Karpas-422 (cell line): Measurements from ENCODE around the gene TMEM200B. TPM values are rescaled to one million over a fixed set of nuclear protein-coding genes. Genes with fewer than 3 reads are reported as not detected.
"Not testable (repeated sequence)": the region's sequence is repeated elsewhere in the genome, so short reads cannot be mapped to it uniquely, and the experiment has no call there.

ENCODE experiments used
- DNase-seq: peaks from one replicate; pipeline ENCODE4 v3.0.0-alpha.2; 2015
- H2AFZ ChIP-seq: fragments of 200-600 bp; sonication (generic); 2 replicates; pipeline ENCODE4 v1.6.1; 2014; ENCODE audit warnings: antibody characterized with exemption, low read length, mixed read lengths
- H3K27ac ChIP-seq: fragments of 200-600 bp; sonication (generic); 2 replicates; pipeline ENCODE4 v1.5.1; 2014; ENCODE audit warnings: mild to moderate bottlenecking, low read length, moderate library complexity
- H3K27me3 ChIP-seq: fragments of 200-600 bp; sonication (generic); 2 replicates; pipeline ENCODE4 v1.6.1; 2014; ENCODE audit warnings: low read length, mixed read lengths
- H3K36me3 ChIP-seq: fragments of 200-600 bp; sonication (generic); 2 replicates; pipeline ENCODE4 v1.6.1; 2014; ENCODE audit warnings: low read length, mixed read lengths; ENCODE audit not compliant: insufficient read depth
- H3K4me1 ChIP-seq: fragments of 200-600 bp; sonication (generic); 2 replicates; pipeline ENCODE4 v1.6.1; 2014; ENCODE audit warnings: mild to moderate bottlenecking, low read length, mixed read lengths
- H3K4me2 ChIP-seq: fragments of 200-600 bp; sonication (generic); 2 replicates; pipeline ENCODE4 v1.6.1; 2014; ENCODE audit warnings: low read length, low read depth, mild to moderate bottlenecking; ENCODE audit not compliant: poor library complexity, severe bottlenecking
- H3K4me3 ChIP-seq: fragments of 200-600 bp; sonication (generic); 2 replicates; pipeline ENCODE4 v1.5.1; 2014; ENCODE audit warnings: mild to moderate bottlenecking, antibody characterized with exemption, low read length, mixed read lengths
- H3K79me2 ChIP-seq: fragments of 200-600 bp; sonication (generic); 2 replicates; pipeline ENCODE4 v1.6.1; 2014; ENCODE audit warnings: mild to moderate bottlenecking, low read length, mixed read lengths
- H3K9ac ChIP-seq: fragments of 200-600 bp; sonication (generic); 2 replicates; pipeline ENCODE4 v1.6.0; 2014; ENCODE audit warnings: low read length
- H3K9me2 ChIP-seq: fragments of 200-600 bp; sonication (generic), shearing (Covaris generic); replicated peaks from 2 replicates; pipeline ENCODE4 v1.6.0; 2014; ENCODE audit warnings: mild to moderate bottlenecking, low read length, moderate library complexity; ENCODE audit not compliant: insufficient read depth
- H3K9me3 ChIP-seq: fragments of 300-700, 200-600 bp; sonication (generic); 2 replicates; pipeline ENCODE4 v1.6.1; 2014; ENCODE audit warnings: low read length, mixed read lengths
- H4K20me1 ChIP-seq: fragments of 200-600 bp; sonication (generic); 2 replicates; pipeline ENCODE4 v1.6.1; 2014; ENCODE audit warnings: mild to moderate bottlenecking, antibody characterized with exemption, low read length, low read depth; ENCODE audit not compliant: insufficient read depth
- total RNA-seq: library from RNA; depleted of rRNA; stranded (reverse); fragments of >200 nt; shearing (Covaris generic); gene quantifications from 2 replicates; pipeline ENCODE4 v1.2.3, GENCODE V29; 2014; ENCODE audit warnings: low replicate concordance

TMEM200B gene
- total RNA-seq, 1 experiment from 2014 or later = not detected

DNA sequence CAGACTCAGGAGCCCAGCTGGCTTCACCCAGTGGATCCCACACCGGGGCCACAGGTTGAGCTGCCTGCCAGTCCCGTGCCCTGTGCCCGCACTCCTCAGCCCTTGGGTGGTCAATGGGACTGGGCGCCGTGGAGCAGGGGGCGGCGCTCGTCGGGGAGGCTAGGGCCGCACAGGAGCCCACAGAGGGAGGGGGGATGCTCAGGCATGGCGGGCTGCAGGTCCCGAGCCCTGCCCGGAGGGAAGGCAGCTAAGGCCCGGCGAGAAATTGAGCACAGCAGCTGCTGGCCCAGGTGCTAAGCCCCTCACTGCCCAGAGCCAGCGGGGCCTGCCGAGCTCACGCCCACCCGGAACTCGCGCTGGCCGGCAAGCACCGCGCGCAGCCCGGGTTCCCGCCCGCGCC lies 7.4 kb upstream of the TMEM200B start:
- H3K4me2 ChIP-seq, H3K9me3 ChIP-seq, DNase-seq, H3K4me1 ChIP-seq, H3K27ac ChIP-seq, H2AFZ ChIP-seq, H3K36me3 ChIP-seq, H3K9me2 ChIP-seq, H3K4me3 ChIP-seq, H3K9ac ChIP-seq, H3K27me3 ChIP-seq, H3K79me2 ChIP-seq, H4K20me1 ChIP-seq: not testable (repeated sequence)

DNA sequence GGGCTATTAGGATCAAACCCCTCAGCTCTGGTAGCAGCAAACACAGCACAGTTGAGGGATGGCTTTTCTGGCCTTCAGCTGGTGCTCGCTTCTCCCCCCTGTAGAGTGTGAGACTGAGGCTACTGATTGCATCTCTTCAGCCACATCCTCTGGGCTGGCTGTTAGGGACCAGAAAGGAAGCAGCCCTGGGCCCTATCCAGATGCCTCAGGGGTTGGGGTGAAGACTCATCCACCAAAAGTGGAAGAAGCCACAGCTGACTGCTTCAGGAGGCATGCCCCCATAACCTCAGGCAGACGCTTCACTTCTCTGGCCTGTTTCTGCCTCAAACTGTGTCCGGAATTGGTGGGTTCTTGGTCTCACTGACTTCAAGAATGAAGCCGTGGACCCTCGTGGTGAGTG lies 6.2 kb upstream of the TMEM200B start:
- Histone ChIP-seq H3K79me2 (no peaks in the 10 kb centered on the region), H4K20me1 (no peaks in the 10 kb centered on the region), H3K4me1 (peaks cover under 1% of the 10 kb centered on the region; the same call in 1 of the 2 replicates), H3K4me2 (no peak overlapping the region), H3K27ac (no peak overlapping the region), H3K9me2 (no peaks in the 10 kb centered on the region), H3K9me3 (no peaks in the 10 kb centered on the region), H3K36me3 (no peaks in the 10 kb centered on the region), H2AFZ (no peak overlapping the region), H3K4me3 (no peak overlapping the region), H3K27me3 (no peaks in the 10 kb centered on the region), H3K9ac (no peak overlapping the region)
- DNase-seq = no peak

DNA sequence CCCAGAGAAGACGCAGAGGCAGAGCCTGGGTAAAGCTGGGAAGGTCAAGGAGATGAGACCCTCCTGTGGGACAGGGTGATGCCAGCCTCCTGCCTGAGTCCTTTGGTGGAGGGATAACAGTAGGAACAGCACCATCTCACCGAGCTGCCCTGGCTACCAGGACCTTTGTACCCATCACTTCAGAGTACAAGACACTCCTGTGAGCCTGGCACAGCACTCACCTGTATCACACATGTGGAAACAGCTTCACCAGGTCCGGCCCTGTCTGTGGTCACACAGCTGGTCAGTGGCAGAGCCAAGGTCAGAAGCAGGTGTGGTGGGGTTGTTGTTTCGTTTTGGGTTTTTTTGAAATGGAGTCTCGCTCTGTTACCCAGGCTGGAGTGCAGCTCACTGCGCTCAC lies 5.0 kb upstream of the TMEM200B start:
- H3K27ac ChIP-seq = no peak overlapping the region
- H3K4me2 ChIP-seq = no peak overlapping the region
- no peak overlapping the region for H3K9ac ChIP-seq
- H2AFZ ChIP-seq = no peak overlapping the region
- H3K4me3 ChIP-seq = no peak overlapping the region
- H3K27me3 ChIP-seq = no peaks in the 10 kb centered on the region
- no peaks in the 10 kb centered on the region for H4K20me1 ChIP-seq
- no peak for DNase-seq
- H3K9me2 ChIP-seq = no peaks in the 10 kb centered on the region
- no peaks in the 10 kb centered on the region for H3K9me3 ChIP-seq
- no peaks in the 10 kb centered on the region for H3K79me2 ChIP-seq
- H3K4me1 ChIP-seq = peaks cover 7% of the 10 kb centered on the region
- no peaks in the 10 kb centered on the region for H3K36me3 ChIP-seq

DNA sequence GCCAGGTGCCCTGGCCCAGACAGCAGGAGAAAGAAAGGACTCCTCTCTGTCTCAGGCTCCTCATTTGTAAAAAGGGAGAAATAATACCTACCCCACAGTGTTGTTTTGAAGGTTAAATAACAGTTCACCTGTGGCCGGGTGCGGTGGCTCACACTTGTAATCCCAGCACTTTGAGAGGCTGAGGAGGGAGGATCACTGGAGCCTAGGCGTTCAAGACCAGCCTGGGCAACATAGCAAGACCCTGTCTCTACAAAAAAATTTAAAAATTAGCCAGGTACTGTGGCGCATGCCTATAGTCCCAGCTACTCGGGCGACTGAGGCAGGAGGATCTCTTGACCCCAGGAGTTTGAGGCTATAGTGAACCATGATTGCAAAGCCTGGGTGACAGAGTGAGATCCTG lies 2.5 kb upstream of the TMEM200B start:
- H3K4me3 ChIP-seq = no peak overlapping the region
- no peak for DNase-seq
- H3K9me3 ChIP-seq = no peaks in the 10 kb centered on the region
- H3K27me3 ChIP-seq = no peaks in the 10 kb centered on the region
- no peak overlapping the region for H3K4me2 ChIP-seq
- no peak overlapping the region for H3K9ac ChIP-seq
- H3K79me2 ChIP-seq = no peaks in the 10 kb centered on the region
- no peaks in the 10 kb centered on the region for H4K20me1 ChIP-seq
- no peaks in the 10 kb centered on the region for H3K9me2 ChIP-seq
- no peak overlapping the region for H2AFZ ChIP-seq
- peaks cover 7% of the 10 kb centered on the region for H3K4me1 ChIP-seq
- no peaks in the 10 kb centered on the region for H3K36me3 ChIP-seq
- H3K27ac ChIP-seq = no peak overlapping the region

DNA sequence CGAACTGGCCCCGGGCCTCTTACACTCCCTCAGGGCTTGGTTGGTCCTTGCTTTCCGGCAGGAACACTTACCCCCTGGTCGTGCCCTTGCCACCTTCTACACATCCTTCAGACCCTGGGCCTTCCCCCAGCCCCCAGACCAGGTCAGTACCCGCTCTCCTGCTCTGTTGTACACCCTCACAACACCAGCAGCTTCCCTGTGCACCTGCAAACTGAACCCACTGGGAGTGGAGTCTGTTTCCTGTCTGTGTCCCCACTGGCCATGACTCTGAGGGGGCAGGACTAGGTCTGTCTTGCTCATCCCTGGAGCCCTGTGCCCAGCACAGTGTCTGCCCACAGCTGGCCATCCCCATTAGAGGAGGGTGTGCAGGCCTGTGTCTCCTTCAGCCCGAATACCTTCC lies 2.1 kb upstream of the TMEM200B start:
- Histone ChIP-seq H3K9me2 (no peaks in the 10 kb centered on the region), H3K4me3 (no peak overlapping the region), H3K4me2 (no peak overlapping the region), H3K79me2 (no peaks in the 10 kb centered on the region), H3K4me1 (peaks cover 7% of the 10 kb centered on the region), H3K36me3 (no peaks in the 10 kb centered on the region), H3K27ac (no peak overlapping the region), H2AFZ (no peak overlapping the region), H3K9me3 (no peaks in the 10 kb centered on the region), H3K9ac (no peak overlapping the region), H4K20me1 (no peaks in the 10 kb centered on the region), H3K27me3 (no peaks in the 10 kb centered on the region)
- no peak for DNase-seq

DNA sequence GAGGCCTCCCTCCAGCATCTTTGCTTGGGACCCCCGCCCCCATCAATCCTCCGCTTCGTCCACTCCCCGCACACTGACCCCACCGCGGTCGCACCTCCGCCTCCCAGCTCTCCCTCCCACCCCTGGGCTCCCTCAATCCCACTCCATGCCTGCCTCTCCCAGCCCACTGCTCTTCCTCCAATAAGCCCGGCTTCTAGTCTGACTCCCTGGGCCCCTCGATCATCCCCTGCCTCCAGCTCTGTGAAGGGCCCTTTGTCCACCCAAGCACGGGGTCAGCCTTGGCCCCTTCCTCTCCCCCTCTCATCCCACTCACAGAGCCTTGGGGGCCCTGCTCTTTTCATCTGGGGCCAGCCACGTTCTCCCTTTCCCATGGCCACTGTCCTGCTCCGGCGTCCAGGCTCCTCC lies 1.5 kb upstream of the TMEM200B start:
- H3K36me3 ChIP-seq = no peaks in the 10 kb centered on the region
- no peaks in the 10 kb centered on the region for H3K79me2 ChIP-seq
- no peak overlapping the region for H3K9ac ChIP-seq
- H3K9me3 ChIP-seq = no peaks in the 10 kb centered on the region
- H3K27ac ChIP-seq = no peak overlapping the region
- peak overlapping the region; percentile 88 for H3K4me2 ChIP-seq
- DNase-seq = no peak
- no peaks in the 10 kb centered on the region for H3K27me3 ChIP-seq
- no peaks in the 10 kb centered on the region for H3K9me2 ChIP-seq
- peak overlapping the region; percentile 94; the same call in 1 of the 2 replicates for H2AFZ ChIP-seq
- peaks cover 7% of the 10 kb centered on the region for H3K4me1 ChIP-seq
- H4K20me1 ChIP-seq = no peaks in the 10 kb centered on the region
- H3K4me3 ChIP-seq = peak overlapping the region; percentile 73; the same call in 1 of the 2 replicates

DNA sequence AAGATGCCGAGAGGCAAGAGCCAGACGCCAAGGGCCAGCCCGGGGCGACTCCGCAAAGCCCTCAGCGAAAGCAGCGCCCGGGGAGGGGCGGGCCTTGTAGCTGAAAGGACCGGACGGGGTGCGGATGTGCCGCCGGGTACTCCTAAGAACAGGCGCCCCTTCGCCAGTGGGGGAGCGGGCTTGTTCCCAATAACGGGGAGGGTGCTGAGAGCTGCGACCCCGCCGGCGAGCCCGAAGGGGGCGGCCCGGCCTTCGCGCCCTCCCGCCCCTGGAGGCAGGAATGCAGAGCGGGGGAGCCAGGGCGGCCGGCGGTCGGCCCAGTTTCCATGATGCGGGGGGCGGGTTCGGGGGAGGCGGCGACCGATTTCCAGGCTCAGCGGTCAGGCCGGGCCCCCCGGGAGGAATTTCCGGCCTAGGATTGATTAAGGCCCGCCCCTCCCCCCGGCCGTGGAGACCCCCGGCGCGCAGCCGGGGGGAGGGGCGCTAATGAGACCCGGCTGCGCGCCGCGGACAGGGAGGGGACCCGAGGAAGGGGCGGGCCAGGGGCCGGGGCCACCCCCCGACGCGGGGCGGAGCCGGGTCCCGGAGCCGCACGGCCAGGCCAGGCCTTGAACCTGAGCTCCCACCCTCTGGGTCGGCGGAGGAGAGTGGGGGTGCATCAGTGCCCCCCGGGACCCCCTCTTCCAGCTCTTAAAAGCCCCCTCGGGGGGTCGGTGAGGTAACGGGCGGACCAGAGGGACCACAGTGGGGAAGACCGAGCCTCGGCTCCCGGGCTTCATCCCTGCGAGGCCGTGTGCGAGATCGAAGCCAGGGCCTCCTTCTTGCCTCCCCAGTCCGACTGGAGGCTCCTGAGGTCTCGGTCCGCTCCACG lies 898 bp upstream of the TMEM200B start:
- H3K27me3 ChIP-seq = no peaks in the 10 kb centered on the region

DNA sequence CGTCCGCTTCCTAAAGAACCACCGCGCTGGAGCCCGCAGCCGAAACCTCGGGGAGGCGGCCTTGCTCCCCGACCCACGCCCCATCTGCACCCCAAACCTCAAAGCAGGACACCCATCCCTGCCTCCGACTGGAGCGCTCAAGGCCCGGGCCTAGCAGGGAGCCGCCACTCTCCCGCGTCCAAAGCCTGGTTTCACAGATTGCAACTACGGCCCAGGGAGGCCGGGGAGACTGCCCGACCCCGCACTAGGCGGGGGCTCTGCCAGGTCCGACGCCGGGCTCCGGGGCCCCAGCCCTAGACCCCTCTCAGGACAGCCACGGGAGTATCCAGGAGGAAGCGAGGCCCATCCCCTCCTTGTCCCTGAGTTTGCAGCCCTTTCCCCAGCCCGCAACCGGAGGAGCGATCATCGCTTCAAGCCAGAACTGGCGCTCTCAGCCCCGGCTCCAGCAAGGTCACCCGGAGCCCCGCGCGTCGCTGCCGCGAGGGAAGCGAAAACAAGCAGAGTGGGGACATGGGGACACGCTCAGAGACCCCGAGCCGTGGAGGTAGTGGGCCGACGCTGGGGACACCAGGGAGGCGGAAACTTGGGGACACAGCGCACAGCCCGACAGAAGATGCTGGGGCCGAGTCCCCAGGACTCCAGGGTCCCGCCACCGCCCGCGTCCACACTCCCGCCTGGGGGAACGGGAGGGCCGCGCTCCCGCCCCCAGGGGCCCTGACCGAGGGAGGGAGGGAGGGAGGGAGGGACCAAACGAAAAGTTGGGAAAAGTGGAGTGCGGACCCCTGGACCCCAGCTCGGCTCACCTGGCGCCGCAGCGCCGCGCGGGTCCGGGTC lies 433 bp downstream of the TMEM200B start:
- H3K27me3 ChIP-seq = no peaks in the 10 kb centered on the region
- H3K27ac ChIP-seq = no peak overlapping the region
- peaks cover 7% of the 10 kb centered on the region for H3K4me1 ChIP-seq
- H3K4me2 ChIP-seq = no peak overlapping the region
- no peak for DNase-seq
- H2AFZ ChIP-seq = no peak overlapping the region
- no peaks in the 10 kb centered on the region for H3K36me3 ChIP-seq
- H3K9me2 ChIP-seq = no peaks in the 10 kb centered on the region
- H4K20me1 ChIP-seq = no peaks in the 10 kb centered on the region
- H3K4me3 ChIP-seq = no peak overlapping the region
- H3K9ac ChIP-seq = no peak overlapping the region
- no peaks in the 10 kb centered on the region for H3K9me3 ChIP-seq
- H3K79me2 ChIP-seq = no peaks in the 10 kb centered on the region

More for the DNA sequence above, 898 bp upstream of the TMEM200B start:
- H3K9ac ChIP-seq = peak overlapping the region; percentile 72
- peak overlapping the region; percentile 94 for H2AFZ ChIP-seq
- H4K20me1 ChIP-seq = no peaks in the 10 kb centered on the region
- H3K9me2 ChIP-seq = no peaks in the 10 kb centered on the region
- no peak overlapping the region for H3K27ac ChIP-seq
- peak; percentile 74 for DNase-seq
- peak overlapping the region; percentile 88 for H3K4me2 ChIP-seq
- H3K36me3 ChIP-seq = no peaks in the 10 kb centered on the region
- no peaks in the 10 kb centered on the region for H3K9me3 ChIP-seq
- no peaks in the 10 kb centered on the region for H3K79me2 ChIP-seq
- peak overlapping the region; percentile 73 for H3K4me3 ChIP-seq
- H3K4me1 ChIP-seq = peaks cover 7% of the 10 kb centered on the region
